K562 (cell line): ENCODE measurements around the gene APOM. TPM values are rescaled to one million over a fixed set of nuclear protein-coding genes. Genes with fewer than 3 reads are reported as not detected.

Source experiments
- CBX5 ChIP-seq: IDR thresholded peaks from 2 replicates; pipeline ENCODE4 v1.6.1; 2014; ENCODE audit warnings: low read depth, borderline replicate concordance
- CBX8 ChIP-seq: fragments of 200-600 bp; sonication (generic); IDR thresholded peaks from 2 replicates; pipeline ENCODE4 v1.6.1; 2012; ENCODE audit warnings: borderline replicate concordance, mixed run types, low read depth, mild to moderate bottlenecking, moderate library complexity, mixed read lengths, low read length, control low read depth, inconsistent platforms; ENCODE audit not compliant: poor library complexity, severe bottlenecking; ENCODE audit errors: extremely low read depth
- DDX20 ChIP-seq: fragments of 450-650 bp; IDR thresholded peaks from 2 replicates; pipeline ENCODE4 v1.6.1; 2016; ENCODE audit warnings: missing genetic modification characterization, low read depth, mild to moderate bottlenecking, missing compliant biosample characterization, moderate library complexity
- EGR1 ChIP-seq: fragments of 450-650 bp; conservative IDR thresholded peaks from 2 replicates; pipeline ENCODE4 v1.6.1; 2017; ENCODE audit warnings: mild to moderate bottlenecking
- ELF4 ChIP-seq: fragments of 450-650 bp; formaldehyde crosslinking; IDR thresholded peaks from 2 replicates; pipeline ENCODE4 v1.4.0; 2022; ENCODE audit warnings: missing genetic modification characterization
- ETV5 ChIP-seq: sonication (generic); formaldehyde crosslinking; IDR thresholded peaks from 2 replicates; pipeline ENCODE4 v1.4.0; 2020; ENCODE audit warnings: low read depth, mild to moderate bottlenecking, missing genetic modification reagents
- FIP1L1 ChIP-seq: fragments of 200-400 bp; formaldehyde crosslinking; IDR thresholded peaks from 2 replicates; pipeline ENCODE4 v1.6.1; 2018; ENCODE audit warnings: mild to moderate bottlenecking, low read depth, low read length; ENCODE audit not compliant: poor library complexity, severe bottlenecking
- FOXK1 ChIP-seq: sonication (generic); formaldehyde crosslinking; IDR thresholded peaks from 2 replicates; pipeline ENCODE4 v1.8.0; 2022; ENCODE audit warnings: missing genetic modification reagents, mild to moderate bottlenecking, borderline replicate concordance
- HDAC1 ChIP-seq, 2 experiments: fragments of 450-650 bp; IDR thresholded peaks; 2 replicates each; pipeline ENCODE4 v1.6.1; 2016 to 2017; ENCODE audit warnings: inconsistent platforms in 1 of 2, mild to moderate bottlenecking in 1 of 2, moderate library complexity in 1 of 2
- MYNN ChIP-seq, 2 experiments: sonication (generic); formaldehyde crosslinking in 1 of 2; IDR thresholded peaks; 2 replicates each; pipeline versions ENCODE4 v1.5.0 to v1.6.1; 2016 to 2020; ENCODE audit warnings: antibody characterized with exemption in 1 of 2, missing genetic modification reagents in 1 of 2
- NCOA4 ChIP-seq: fragments of 450-650 bp; IDR thresholded peaks from 2 replicates; pipeline ENCODE4 v1.6.1; 2018; ENCODE audit warnings: mild to moderate bottlenecking; ENCODE audit not compliant: partially characterized antibody
- NRF1 ChIP-seq, 2 experiments: fragments of 450-650 bp; IDR thresholded peaks in 1 of 2; conservative IDR thresholded peaks in 1 of 2; 2 replicates each; pipeline ENCODE4 v1.6.1; 2014; ENCODE audit warnings: mild to moderate bottlenecking in 2 of 2
- PHF21A ChIP-seq: fragments of 450-650 bp; IDR thresholded peaks from 2 replicates; pipeline ENCODE4 v1.6.1; 2017; ENCODE audit warnings: low read depth, borderline replicate concordance
- PTBP1 ChIP-seq: fragments of 200-400 bp; formaldehyde crosslinking; IDR thresholded peaks from 2 replicates; pipeline ENCODE4 v1.6.1; 2017; ENCODE audit warnings: low read depth, low read length
- SAFB2 ChIP-seq: fragments of 200-400 bp; formaldehyde crosslinking; IDR thresholded peaks from 2 replicates; pipeline ENCODE4 v1.6.1; 2018; ENCODE audit warnings: borderline replicate concordance, low read length, low read depth, moderate library complexity; ENCODE audit not compliant: severe bottlenecking
- SIX5 ChIP-seq, 2 experiments: IDR thresholded peaks; 2 replicates each; pipeline ENCODE4 v1.6.1; 2011; ENCODE audit warnings: low read length in 2 of 2, borderline replicate concordance in 1 of 2, low read depth in 1 of 2, mild to moderate bottlenecking in 1 of 2, moderate library complexity in 1 of 2; ENCODE audit not compliant: insufficient read depth in 1 of 2
- SMAD2 ChIP-seq: fragments of 150-350 bp; IDR thresholded peaks from 2 replicates; pipeline ENCODE4 v1.6.1; 2014; ENCODE audit warnings: low read depth, mild to moderate bottlenecking, low read length
- SMARCB1 ChIP-seq: IDR thresholded peaks from 2 replicates; pipeline ENCODE4 v1.6.1; 2011; ENCODE audit warnings: improper control_type of control experiment, low read depth; ENCODE audit not compliant: insufficient read length
- SNAPC5 ChIP-seq: fragments of 250-450 bp; sonication (Bioruptor Pico); IDR thresholded peaks from 2 replicates; pipeline ENCODE4 v1.8.0; 2021; ENCODE audit warnings: moderate library complexity, mild to moderate bottlenecking, inconsistent platforms
- TAF9B ChIP-seq: fragments of 450-650 bp; IDR thresholded peaks from 2 replicates; pipeline ENCODE4 v1.6.1; 2018; ENCODE audit warnings: mild to moderate bottlenecking; ENCODE audit not compliant: partially characterized antibody
- ZBTB1 ChIP-seq: sonication (generic); formaldehyde crosslinking; IDR thresholded peaks from 2 replicates; pipeline ENCODE4 v1.8.1; 2023; ENCODE audit warnings: missing genetic modification reagents, low read depth, mild to moderate bottlenecking, borderline replicate concordance
- ZNF23 ChIP-seq: fragments of 250-450 bp; sonication (Bioruptor Pico); IDR thresholded peaks from 2 replicates; pipeline ENCODE4 v1.4.0; 2020; ENCODE audit warnings: mild to moderate bottlenecking
- ZNF239 ChIP-seq: fragments of 250-450 bp; sonication (Bioruptor Pico); IDR thresholded peaks from 2 replicates; pipeline ENCODE4 v1.4.0; 2020; ENCODE audit warnings: mild to moderate bottlenecking
- ZNF41 ChIP-seq: fragments of 250-450 bp; sonication (Bioruptor Pico); conservative IDR thresholded peaks from 2 replicates; pipeline ENCODE4 v1.4.0; 2020; ENCODE audit warnings: mild to moderate bottlenecking
- ZNF696 ChIP-seq: fragments of 250-450 bp; sonication (Bioruptor Pico); conservative IDR thresholded peaks from 2 replicates; pipeline ENCODE4 v1.4.0; 2020; ENCODE audit warnings: mild to moderate bottlenecking, moderate library complexity
- ZNF778 ChIP-seq: fragments of 450-650 bp; formaldehyde crosslinking; IDR thresholded peaks from 2 replicates; pipeline ENCODE4 v1.4.0; 2020; ENCODE audit warnings: mild to moderate bottlenecking, moderate library complexity
- polyA plus RNA-seq, 8 experiments: library from polyadenylated mRNA; depleted of rRNA in 4 of 8; stranded (reverse) in 5 of 8; unstranded in 3 of 8; fragments of >200 nt; fragmentation: Nextera tagmentation in 2 of 8; fragmentation: Illumina TruSeq in 1 of 8; extraction: Ambion mirVana in 2 of 8; extraction: Trizol in 1 of 8; gene quantifications; 2 replicates each; pipeline versions ENCODE4 v1.2.1 to v1.2.3, GENCODE V29; 2011 to 2014; ENCODE audit warnings: inconsistent platforms in 1 of 8, missing spikeins in 1 of 8
- total RNA-seq, 7 experiments: library from RNA; depleted of rRNA in 6 of 7; stranded (reverse); fragments of >200 nt in 6 of 7; fragmentation: Illumina TruSeq in 2 of 7; extraction: Trizol in 2 of 7; gene quantifications; 2 replicates each; pipeline versions ENCODE4 v1.2.1 to v1.2.3, GENCODE V29; 2011 to 2021; ENCODE audit warnings: low replicate concordance in 1 of 7
- TF ChIP-seq, protein P1 (sequence below): sonication (generic); formaldehyde crosslinking; IDR thresholded peaks from 2 replicates; pipeline ENCODE4 v1.8.0; 2022; ENCODE audit warnings: missing genetic modification reagents, mild to moderate bottlenecking, borderline replicate concordance

The APOM gene
- total and polyA plus RNA-seq, 9 of the 15 experiments (the other 6 are each of a cell fraction or from before 2014, with no cell fraction given) = 5.7 to 24.3 (median 10.4) TPM

GRCh38 chr6:31689249-31690110 lies 33.8 kb downstream of the APOM start (continued):
- TF ChIP-seq ZNF41 (no peak), CBX5 (no peak), SIX5 (IDR thresholded peaks at IDR 0.05; ENCODE audit: borderline replicate concordance in 1 of 2, insufficient read depth in 1 of 2, low read depth in 1 of 2, low read length in 2 of 2) (no peak), ETV5 (CRISPR knock-in tag) (no peak), PTBP1 (no peak), ZNF239 (CRISPR knock-in tag) (no peak), DDX20 (tag) (no peak), CBX8 (no peak), SMARCB1 (no peak), NRF1 (conservative IDR thresholded peaks at IDR 0.05 in 1 of 2, IDR thresholded peaks at IDR 0.05 in 1 of 2) (no peak), ZNF23 (CRISPR knock-in tag) (no peak), ZNF696 (no peak), FIP1L1 (no peak), EGR1 (no peak), NCOA4 (no peak), ELF4 (CRISPR knock-in tag) (no peak), TAF9B (no peak), FOXK1 (CRISPR knock-in tag) (no peak), HDAC1 (IDR thresholded peaks at IDR 0.05) (peak in 1 of 2 experiments; percentile 13; a peak in 1 of 4 replicates), ZBTB1 (no peak), SAFB2 (no peak), SNAPC5 (no peak), SMAD2 (no peak), PHF21A (no peak), MYNN (IDR thresholded peaks at IDR 0.05) (0 out of 2 replicates have a peak, but pooled peaks have one; percentile 27), MYNN (CRISPR knock-in tag; IDR thresholded peaks at IDR 0.05) (no peak), ZNF778 (CRISPR knock-in tag) (no peak)
- TF ChIP-seq, protein P1, sequence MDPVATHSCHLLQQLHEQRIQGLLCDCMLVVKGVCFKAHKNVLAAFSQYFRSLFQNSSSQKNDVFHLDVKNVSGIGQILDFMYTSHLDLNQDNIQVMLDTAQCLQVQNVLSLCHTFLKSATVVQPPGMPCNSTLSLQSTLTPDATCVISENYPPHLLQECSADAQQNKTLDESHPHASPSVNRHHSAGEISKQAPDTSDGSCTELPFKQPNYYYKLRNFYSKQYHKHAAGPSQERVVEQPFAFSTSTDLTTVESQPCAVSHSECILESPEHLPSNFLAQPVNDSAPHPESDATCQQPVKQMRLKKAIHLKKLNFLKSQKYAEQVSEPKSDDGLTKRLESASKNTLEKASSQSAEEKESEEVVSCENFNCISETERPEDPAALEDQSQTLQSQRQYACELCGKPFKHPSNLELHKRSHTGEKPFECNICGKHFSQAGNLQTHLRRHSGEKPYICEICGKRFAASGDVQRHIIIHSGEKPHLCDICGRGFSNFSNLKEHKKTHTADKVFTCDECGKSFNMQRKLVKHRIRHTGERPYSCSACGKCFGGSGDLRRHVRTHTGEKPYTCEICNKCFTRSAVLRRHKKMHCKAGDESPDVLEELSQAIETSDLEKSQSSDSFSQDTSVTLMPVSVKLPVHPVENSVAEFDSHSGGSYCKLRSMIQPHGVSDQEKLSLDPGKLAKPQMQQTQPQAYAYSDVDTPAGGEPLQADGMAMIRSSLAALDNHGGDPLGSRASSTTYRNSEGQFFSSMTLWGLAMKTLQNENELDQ (CRISPR knock-in tag) = no peak
